SU-DHL-6 (cell line): ENCODE results near the gene ZBTB38.

ENCODE experiments used
- H2AFZ ChIP-seq: fragments of 200-600 bp; sonication (generic); 2 replicates; pipeline ENCODE4 v1.6.1; 2014; ENCODE audit warnings: low read depth, mild to moderate bottlenecking, moderate library complexity, mixed read lengths, antibody characterized with exemption, low read length; ENCODE audit not compliant: severe bottlenecking
- H3F3A ChIP-seq: fragments of 200-600 bp; shearing (Covaris generic); 2 replicates; pipeline ENCODE4 v1.6.0; 2016; ENCODE audit warnings: antibody characterized with exemption, mild to moderate bottlenecking; ENCODE audit not compliant: insufficient read depth
- H3K27ac ChIP-seq: fragments of 200-600 bp; sonication (generic); 2 replicates; pipeline ENCODE4 v1.5.1; 2016; ENCODE audit warnings: low read depth, mild to moderate bottlenecking, low read length, moderate library complexity, mixed read lengths
- H3K27me3 ChIP-seq: fragments of 200-600 bp; sonication (generic), shearing (Covaris generic); 2 replicates; pipeline ENCODE4 v1.6.0; 2014; ENCODE audit warnings: mild to moderate bottlenecking, low read length
- H3K36me3 ChIP-seq: fragments of 200-600 bp; sonication (generic); 2 replicates; pipeline ENCODE4 v1.6.1; 2014; ENCODE audit warnings: mild to moderate bottlenecking, low read length, mixed read lengths
- H3K4me2 ChIP-seq: fragments of 300-600, 200-600 bp; shearing (Covaris generic), sonication (generic); 2 replicates; pipeline ENCODE4 v1.6.0; 2014; ENCODE audit warnings: low read length, low read depth, mild to moderate bottlenecking; ENCODE audit not compliant: poor library complexity, severe bottlenecking
- H3K4me3 ChIP-seq: fragments of 200-600 bp; sonication (generic); 2 replicates; pipeline ENCODE4 v1.5.1; 2014; ENCODE audit warnings: antibody characterized with exemption, low read length, mild to moderate bottlenecking, mixed read lengths; ENCODE audit not compliant: insufficient read depth, poor library complexity, severe bottlenecking
- H3K79me2 ChIP-seq: fragments of 200-600 bp; sonication (generic); 2 replicates; pipeline ENCODE4 v1.6.1; 2014; ENCODE audit warnings: mild to moderate bottlenecking, low read length, moderate library complexity; ENCODE audit not compliant: insufficient read depth
- H3K9ac ChIP-seq: fragments of 200-600 bp; sonication (generic); 2 replicates; pipeline ENCODE4 v1.7.0; 2014; ENCODE audit warnings: mild to moderate bottlenecking, low read length
- H3K9me2 ChIP-seq: fragments of 200-600 bp; sonication (generic); replicated peaks from 2 replicates; pipeline ENCODE4 v1.6.1; 2014; ENCODE audit warnings: low read length; ENCODE audit not compliant: insufficient read depth
- H3K9me3 ChIP-seq: fragments of 200-600 bp; sonication (generic); 2 replicates; pipeline ENCODE4 v1.6.1; 2014; ENCODE audit warnings: low read length, mixed read lengths; ENCODE audit not compliant: insufficient read depth
- H4K20me1 ChIP-seq: fragments of 200-600 bp; sonication (generic); 2 replicates; pipeline ENCODE4 v1.6.1; 2014; ENCODE audit warnings: low read depth, mild to moderate bottlenecking, antibody characterized with exemption, low read length, moderate library complexity, mixed read lengths
- CTCF ChIP-seq: fragments of 200-600 bp; sonication (generic); IDR thresholded peaks from one replicate; pipeline ENCODE4 v1.5.1; 2017; ENCODE audit warnings: antibody characterized with exemption, mild to moderate bottlenecking, low read length, moderate library complexity; ENCODE audit not compliant: insufficient read depth, poor library complexity, severe bottlenecking
- EZH2phosphoT487 ChIP-seq: fragments of 200-600 bp; sonication (generic), shearing (Covaris generic); conservative IDR thresholded peaks from 2 replicates; pipeline ENCODE4 v1.6.1; 2018; ENCODE audit warnings: mild to moderate bottlenecking, antibody characterized with exemption, low read length, moderate library complexity, mixed read lengths

ZBTB38 gene

GRCh38 chr3:141337523-141337854 lies 30.8 kb upstream of the ZBTB38 start:
- Histone ChIP-seq H3K9me3 (no peaks in the 10 kb centered on the region), H3F3A (no peaks in the 10 kb centered on the region), H3K4me3 (no peak overlapping the region), H3K27ac (no peak overlapping the region), H2AFZ (peak overlapping the region; percentile 44), H3K9ac (no peak overlapping the region), H3K9me2 (no peaks in the 10 kb centered on the region), H3K36me3 (no peaks in the 10 kb centered on the region), H4K20me1 (no peaks in the 10 kb centered on the region), H3K27me3 (no peaks in the 10 kb centered on the region), H3K79me2 (no peaks in the 10 kb centered on the region), H3K4me2 (peak overlapping the region; percentile 4)
- TF ChIP-seq EZH2phosphoT487 (no peak), CTCF (no peak)

GRCh38 chr3:141337991-141338390 lies 30.3 kb upstream of the ZBTB38 start:
- H3K27me3 ChIP-seq, result no peaks in the 10 kb centered on the region
- no peaks in the 10 kb centered on the region for H3K9me3 ChIP-seq
- no peak for TF ChIP-seq EZH2phosphoT487
- no peak for TF ChIP-seq CTCF
- no peaks in the 10 kb centered on the region for H3K9me2 ChIP-seq
- H3K27ac ChIP-seq, result no peak overlapping the region
- no peak overlapping the region for H2AFZ ChIP-seq
- H3K9ac ChIP-seq, result no peak overlapping the region
- no peaks in the 10 kb centered on the region for H4K20me1 ChIP-seq
- H3F3A ChIP-seq, result no peaks in the 10 kb centered on the region
- no peak overlapping the region for H3K4me2 ChIP-seq
- H3K36me3 ChIP-seq, result no peaks in the 10 kb centered on the region
- H3K4me3 ChIP-seq, result no peak overlapping the region
- H3K79me2 ChIP-seq, result no peaks in the 10 kb centered on the region

- no peak overlapping the region for H3K27ac ChIP-seq
- no peak overlapping the region for H2AFZ ChIP-seq
- no peaks in the 10 kb centered on the region for H3K9me2 ChIP-seq
- no peaks in the 10 kb centered on the region for H3K9me3 ChIP-seq
- H3K36me3 ChIP-seq, result no peaks in the 10 kb centered on the region
- H3K79me2 ChIP-seq, result no peaks in the 10 kb centered on the region
- H3K4me2 ChIP-seq, result no peak overlapping the region
- no peak overlapping the region for H3K9ac ChIP-seq
- TF ChIP-seq CTCF (no peak), EZH2phosphoT487 (no peak)
- H3F3A ChIP-seq, result no peaks in the 10 kb centered on the region
- H3K4me3 ChIP-seq, result no peak overlapping the region
- H3K27me3 ChIP-seq, result no peaks in the 10 kb centered on the region
- H4K20me1 ChIP-seq, result no peaks in the 10 kb centered on the region
Observed at GRCh38 chr3:141338881-141339280, 29.4 kb upstream of the ZBTB38 start.

- Histone ChIP-seq H3K27ac (no peak overlapping the region), H3K9ac (no peak overlapping the region), H3F3A (no peaks in the 10 kb centered on the region), H3K27me3 (no peaks in the 10 kb centered on the region), H3K79me2 (no peaks in the 10 kb centered on the region), H4K20me1 (no peaks in the 10 kb centered on the region), H3K4me3 (no peak overlapping the region), H3K36me3 (no peaks in the 10 kb centered on the region), H2AFZ (no peak overlapping the region), H3K9me3 (no peaks in the 10 kb centered on the region), H3K9me2 (no peaks in the 10 kb centered on the region), H3K4me2 (no peak overlapping the region)
- TF ChIP-seq EZH2phosphoT487, result no peak
- TF ChIP-seq CTCF, result no peak
Observed at GRCh38 chr3:141341536-141341935, 26.8 kb upstream of the ZBTB38 start.
